Islet precursor cell (in vitro differentiated cells): ENCODE results near the gene TNFRSF12A.
A peak's percentile ranks its signal among the peaks of the same experiment; 100 is the strongest.
"Not testable (repeated sequence)": the region's sequence is repeated elsewhere in the genome, so short reads cannot be mapped to it uniquely, and the experiment has no call there.

Source experiments
- DNase-seq: peaks from one replicate; pipeline ENCODE4 v3.0.0-alpha.2; 2018

Gene TNFRSF12A

DNA sequence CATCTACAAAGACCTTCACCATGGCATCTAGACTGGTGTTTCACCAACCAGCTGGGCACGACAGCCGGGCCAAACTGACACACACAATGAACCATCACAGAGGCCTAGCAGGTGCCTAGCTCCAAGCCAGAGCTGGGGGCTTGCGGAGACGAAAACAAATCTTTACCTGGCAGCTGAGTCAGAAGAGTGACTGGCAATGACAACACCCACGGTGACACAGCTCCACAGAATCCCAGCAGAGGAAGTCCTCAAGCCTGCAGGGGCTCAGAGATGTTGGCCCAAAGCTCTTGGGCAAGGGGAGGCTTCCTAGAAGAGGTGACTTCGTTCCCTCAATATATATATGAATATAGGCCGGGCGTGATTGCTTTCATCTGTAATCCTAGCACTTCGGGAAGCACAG lies 31.3 kb downstream of the TNFRSF12A start:
- no peak for DNase-seq

GRCh38 chr16:3052571-3053329 lies 32.6 kb downstream of the TNFRSF12A start:
- DNase-seq = not testable (repeated sequence)

- not testable (repeated sequence) for DNase-seq
Measured at GRCh38 chr16:3053330-3053710, 33.2 kb downstream of the TNFRSF12A start.

GRCh38 chr16:3054965-3055733 lies 35.0 kb downstream of the TNFRSF12A start:
- DNase-seq = no peak

DNA sequence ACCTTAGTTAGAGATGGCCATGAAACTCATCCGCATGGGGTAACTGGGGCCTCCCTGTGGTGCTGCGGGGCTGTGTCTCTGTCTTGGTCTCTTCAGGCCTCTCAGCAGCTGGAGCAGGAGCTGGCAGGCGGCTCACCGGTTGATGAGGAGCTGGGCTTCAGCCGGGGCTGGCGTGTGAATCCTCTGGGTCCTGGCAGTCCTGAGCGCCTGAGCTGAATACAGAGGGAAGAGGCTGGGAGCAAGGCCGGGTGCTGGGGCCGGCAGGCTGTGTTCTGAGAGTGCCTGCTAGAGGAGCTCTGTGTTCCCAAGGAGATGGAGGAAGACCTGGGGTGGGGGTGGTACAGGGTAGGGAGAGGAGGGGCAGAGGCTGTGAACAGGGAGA lies 35.6 kb downstream of the TNFRSF12A start:
- not testable (repeated sequence) for DNase-seq

- no peak for DNase-seq
Measured at GRCh38 chr16:3056336-3057180, 36.4 kb downstream of the TNFRSF12A start.

- no peak for DNase-seq
Measured at GRCh38 chr16:3057181-3058138, 37.3 kb downstream of the TNFRSF12A start.

GRCh38 chr16:3058139-3059030 lies 38.2 kb downstream of the TNFRSF12A start:
- peak; percentile 75 for DNase-seq

- DNase-seq = peak; percentile 98
Measured at GRCh38 chr16:3059041-3059722, 39.0 kb downstream of the TNFRSF12A start.

DNA sequence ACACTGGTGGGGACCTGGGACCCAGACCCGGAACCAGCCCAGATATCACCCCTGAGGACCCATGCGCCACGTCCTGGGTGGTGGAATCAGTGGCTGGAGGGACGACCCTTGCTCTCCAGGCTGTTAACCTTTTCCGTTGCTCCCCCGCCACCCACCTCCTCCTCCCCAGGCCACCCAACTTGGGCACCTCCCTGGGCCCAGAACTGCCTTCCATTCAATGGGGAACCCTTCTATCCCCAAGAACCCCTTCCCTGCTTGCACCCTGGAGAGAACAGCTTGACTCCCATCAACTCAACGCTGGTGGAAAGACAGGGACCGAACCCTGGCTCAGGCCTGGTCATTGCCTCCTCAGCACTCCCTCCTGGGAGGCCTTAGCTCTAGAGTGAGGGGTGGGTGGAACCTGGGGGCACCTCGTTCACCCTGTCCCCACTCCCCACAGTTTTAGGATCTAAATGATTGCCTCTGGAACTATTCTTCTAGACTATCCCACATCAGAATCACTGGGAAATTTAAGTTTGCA lies 39.6 kb downstream of the TNFRSF12A start:
- DNase-seq = no peak

GRCh38 chr16:3060339-3061127 lies 40.4 kb downstream of the TNFRSF12A start:
- DNase-seq = no peak

DNA sequence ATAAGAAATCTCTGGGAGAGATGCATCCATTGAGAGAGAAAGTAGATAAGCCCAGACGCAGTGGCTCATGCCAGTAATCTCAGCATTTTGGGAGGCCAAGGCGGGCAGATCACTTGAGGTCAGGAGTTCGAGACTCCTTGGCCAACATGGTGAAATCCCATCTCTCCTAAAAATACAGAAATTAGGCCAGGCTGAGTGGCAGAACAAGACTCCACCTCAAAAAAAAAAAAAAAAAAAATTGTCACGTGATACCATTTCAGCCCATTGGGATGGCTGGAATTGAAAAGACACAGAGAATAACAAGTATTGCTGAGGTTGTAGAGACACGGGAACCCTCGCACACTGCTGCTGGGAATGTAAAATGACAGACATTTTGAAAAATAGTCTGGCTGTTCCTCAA lies 42.4 kb downstream of the TNFRSF12A start:
- DNase-seq = no peak

- no peak for DNase-seq
Measured at GRCh38 chr16:3063625-3064386, 43.6 kb downstream of the TNFRSF12A start.

DNA sequence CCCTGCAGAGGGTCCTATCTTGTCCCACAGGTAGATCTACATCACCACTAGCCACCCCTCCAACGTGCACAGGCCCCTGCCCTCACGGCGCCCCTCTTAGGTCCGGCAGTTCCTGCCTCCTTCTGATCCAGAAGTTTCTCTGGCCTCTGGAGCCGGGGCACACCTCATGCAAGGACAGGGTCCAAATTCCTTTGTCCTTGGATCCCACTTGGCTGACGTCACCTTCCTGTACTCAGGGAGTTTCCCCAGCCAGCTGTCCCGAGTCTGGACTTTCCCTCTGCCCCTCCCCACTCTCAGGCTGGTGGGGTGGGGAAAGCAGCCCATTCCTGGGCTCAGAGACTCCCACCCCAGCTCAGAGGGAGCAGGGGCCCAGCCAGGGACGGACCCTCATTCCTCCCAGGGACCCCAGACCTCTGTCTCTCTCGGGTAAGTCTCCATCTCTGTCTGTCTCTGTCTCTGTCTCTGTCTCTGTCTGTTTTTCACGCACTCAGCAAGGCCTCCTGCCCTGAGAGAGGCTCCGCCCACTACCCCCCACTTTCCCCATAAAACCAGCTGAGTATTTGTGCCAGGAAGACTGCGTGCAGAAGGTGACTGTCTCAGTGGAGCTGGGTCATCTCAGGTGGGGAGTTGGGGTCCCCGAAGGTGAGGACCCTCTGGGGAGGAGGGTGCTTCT lies 45.0 kb downstream of the TNFRSF12A start, which contains the start of gene IL32:
IL32 (plus strand) TSS at position 572 of the 673 bp plus-strand sequence. CDS start 172 bp downstream, outside the sequence.
- no peak for DNase-seq

- DNase-seq = no peak
Measured at GRCh38 chr16:3065742-3066439, 45.7 kb downstream of the TNFRSF12A start.

GRCh38 chr16:3066440-3066748 lies 46.2 kb downstream of the TNFRSF12A start:
- DNase-seq = no peak

- DNase-seq = no peak
Measured at GRCh38 chr16:3068487-3068886, 48.3 kb downstream of the TNFRSF12A start.
